ENCODE results near the gene RHOV.
A peak's percentile ranks its signal among the peaks of the same experiment; 100 is the strongest.

The RHOV gene

DNA sequence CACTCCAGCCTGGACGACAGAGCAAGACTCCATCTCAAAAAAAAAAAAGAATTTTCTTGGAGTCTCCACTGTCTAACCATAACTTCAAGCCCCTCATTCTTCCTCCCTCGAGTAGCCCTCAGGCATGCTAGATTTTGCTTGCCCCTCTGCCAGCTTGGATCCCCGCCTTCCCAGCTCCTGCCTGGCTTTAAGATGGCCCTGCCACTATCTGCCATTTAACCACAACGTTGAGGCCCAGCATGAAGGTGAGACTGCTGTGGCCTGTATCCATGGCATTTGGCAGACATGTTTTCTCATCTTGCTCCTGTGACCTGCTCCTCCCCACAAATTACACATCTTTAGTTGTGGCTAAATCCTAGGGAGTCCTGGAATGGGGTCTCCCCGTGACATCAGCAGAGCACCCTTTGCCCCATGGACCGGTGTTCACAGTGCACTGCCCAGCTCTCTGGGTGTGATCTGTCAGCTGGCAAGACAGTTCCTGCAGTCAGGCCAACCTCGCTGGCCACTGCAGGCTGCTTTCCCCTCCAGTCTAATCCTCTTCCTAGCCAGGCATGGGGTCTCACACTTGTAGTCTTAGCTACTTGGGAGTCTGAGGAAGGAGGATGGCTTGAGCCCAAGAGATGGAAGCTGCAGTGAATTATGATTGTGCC is 30.6 kb upstream of the RHOV start:
- no peak for DNase-seq (ENCODE audit: low read depth, low spot score)

DNA sequence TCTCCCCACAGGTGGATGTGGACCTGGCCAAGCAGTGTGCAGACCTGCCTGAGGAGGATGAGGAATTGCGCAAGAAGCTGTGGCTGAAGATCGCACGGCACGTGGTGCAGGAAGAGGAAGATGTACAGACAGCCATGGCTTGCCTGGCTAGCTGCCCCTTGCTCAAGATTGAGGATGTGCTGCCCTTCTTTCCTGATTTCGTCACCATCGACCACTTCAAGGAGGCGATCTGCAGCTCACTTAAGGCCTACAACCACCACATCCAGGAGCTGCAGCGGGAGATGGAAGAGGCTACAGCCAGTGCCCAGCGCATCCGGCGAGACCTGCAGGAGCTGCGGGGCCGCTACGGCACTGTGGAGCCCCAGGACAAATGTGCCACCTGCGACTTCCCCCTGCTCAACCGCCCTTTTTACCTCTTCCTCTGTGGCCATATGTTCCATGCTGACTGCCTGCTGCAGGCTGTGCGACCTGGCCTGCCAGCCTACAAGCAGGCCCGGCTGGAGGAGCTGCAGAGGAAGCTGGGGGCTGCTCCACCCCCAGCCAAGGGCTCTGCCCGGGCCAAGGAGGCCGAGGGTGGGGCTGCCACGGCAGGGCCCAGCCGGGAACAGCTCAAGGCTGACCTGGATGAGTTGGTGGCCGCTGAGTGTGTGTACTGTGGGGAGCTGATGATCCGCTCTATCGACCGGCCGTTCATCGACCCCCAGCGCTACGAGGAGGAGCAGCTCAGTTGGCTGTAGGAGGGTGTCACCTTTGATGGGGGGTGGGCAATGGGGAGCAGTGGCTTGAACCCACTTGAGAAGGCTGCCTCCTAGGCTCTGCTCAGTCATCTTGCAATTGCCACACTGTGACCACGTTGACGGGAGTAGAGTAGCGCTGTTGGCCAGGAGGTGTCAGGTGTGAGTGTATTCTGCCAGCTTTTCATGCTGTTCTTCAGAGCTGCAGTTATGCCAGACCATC is 28.8 kb upstream of the RHOV start:
- no peak for DNase-seq (ENCODE audit: low read depth, low spot score)

DNA sequence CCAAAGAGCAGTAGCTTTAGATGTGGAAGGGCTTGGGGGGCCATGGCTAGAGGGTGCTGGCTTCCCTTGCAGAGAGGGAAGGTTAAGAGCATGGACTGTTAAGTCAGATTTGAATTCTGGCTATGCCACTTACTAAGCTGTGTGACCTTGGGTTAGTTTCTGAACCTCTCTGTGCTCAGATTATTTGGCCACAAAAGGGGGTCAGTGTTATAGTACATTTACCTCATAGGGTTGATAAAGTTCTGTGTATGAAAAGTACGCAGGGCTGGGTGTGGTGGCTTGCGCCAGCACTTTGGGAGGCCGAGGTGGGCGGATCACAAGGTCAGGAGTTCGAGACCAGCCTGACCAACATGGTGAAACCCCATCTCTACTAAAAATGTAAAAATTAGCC is 27.0 kb upstream of the RHOV start:
- no peak for DNase-seq (ENCODE audit: low read depth, low spot score)

DNA sequence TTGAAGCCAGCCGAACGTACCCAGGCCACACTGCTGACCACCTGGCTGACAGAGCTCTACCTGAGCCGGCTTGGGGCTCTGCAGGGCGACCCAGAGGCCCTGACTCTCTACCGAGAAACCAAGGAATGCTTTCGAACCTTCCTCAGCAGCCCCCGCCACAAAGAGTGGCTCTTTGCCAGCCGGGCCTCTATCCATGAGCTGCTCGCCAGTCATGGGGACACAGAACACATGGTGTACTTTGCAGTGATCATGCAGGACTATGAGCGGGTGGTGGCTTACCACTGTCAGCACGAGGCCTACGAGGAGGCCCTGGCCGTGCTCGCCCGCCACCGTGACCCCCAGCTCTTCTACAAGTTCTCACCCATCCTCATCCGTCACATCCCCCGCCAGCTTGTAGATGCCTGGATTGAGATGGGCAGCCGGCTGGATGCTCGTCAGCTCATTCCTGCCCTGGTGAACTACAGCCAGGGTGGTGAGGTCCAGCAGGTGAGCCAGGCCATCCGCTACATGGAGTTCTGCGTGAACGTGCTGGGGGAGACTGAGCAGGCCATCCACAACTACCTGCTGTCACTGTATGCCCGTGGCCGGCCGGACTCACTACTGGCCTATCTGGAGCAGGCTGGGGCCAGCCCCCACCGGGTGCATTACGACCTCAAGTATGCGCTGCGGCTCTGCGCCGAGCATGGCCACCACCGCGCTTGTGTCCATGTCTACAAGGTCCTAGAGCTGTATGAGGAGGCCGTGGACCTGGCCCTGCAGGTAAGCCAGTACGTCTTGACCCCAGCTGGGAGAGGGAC is 26.4 kb upstream of the RHOV start:
- DNase-seq (ENCODE audit: low read depth, low spot score) = no peak

DNA sequence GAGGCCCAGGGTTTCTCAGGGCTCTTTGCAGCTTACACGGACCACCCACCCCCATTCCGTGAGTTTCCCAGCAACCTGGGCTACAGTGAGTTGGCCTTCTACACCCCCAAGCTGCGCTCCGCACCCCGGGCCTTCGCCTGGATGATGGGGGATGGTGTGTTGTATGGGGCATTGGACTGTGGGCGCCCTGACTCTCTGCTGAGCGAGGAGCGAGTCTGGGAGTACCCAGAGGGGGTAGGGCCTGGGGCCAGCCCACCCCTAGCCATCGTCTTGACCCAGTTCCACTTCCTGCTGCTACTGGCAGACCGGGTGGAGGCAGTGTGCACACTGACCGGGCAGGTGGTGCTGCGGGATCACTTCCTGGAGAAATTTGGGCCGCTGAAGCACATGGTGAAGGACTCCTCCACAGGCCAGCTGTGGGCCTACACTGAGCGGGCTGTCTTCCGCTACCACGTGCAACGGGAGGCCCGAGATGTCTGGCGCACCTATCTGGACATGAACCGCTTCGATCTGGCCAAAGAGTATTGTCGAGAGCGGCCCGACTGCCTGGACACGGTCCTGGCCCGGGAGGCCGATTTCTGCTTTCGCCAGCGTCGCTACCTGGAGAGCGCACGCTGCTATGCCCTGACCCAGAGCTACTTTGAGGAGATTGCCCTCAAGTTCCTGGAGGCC is 25.6 kb upstream of the RHOV start:
- no peak for DNase-seq (ENCODE audit: low read depth, low spot score)

DNA sequence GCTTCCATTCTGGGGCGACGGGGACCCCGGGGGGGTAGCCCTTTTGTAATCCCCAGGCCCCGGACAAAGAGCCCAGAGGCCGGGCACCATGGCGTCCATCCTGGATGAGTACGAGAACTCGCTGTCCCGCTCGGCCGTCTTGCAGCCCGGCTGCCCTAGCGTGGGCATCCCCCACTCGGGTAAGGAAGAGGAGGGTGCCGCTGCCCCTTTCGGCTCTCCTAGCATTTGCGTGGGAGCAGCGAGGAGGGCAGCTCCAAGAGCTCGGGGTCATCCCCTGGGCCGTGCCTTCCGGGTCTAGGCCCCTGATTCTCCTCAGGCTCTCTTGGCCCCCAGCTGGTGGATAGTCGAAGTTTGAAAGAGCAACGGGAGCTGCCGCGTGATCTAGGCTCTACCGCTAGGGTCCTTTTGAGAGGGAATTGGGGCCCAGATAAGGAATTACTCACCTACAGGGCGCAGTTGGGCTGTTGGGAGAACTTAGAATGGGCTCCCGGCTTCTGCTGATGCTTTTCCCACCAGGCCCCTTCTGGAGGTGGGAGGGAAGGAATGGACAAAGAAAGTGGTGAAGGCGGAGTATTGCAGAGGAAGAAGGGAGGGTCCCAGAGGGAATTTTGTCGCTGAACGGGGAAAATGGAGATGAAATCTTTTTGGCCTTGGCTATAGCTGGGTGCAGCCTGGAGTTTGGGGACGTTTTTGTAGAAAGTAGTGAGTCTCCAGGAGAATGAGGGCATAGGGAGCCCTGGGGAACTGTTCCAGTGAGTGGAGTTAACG is 20.8 kb upstream of the RHOV start:
- no peak for DNase-seq (ENCODE audit: low read depth, low spot score)

DNA sequence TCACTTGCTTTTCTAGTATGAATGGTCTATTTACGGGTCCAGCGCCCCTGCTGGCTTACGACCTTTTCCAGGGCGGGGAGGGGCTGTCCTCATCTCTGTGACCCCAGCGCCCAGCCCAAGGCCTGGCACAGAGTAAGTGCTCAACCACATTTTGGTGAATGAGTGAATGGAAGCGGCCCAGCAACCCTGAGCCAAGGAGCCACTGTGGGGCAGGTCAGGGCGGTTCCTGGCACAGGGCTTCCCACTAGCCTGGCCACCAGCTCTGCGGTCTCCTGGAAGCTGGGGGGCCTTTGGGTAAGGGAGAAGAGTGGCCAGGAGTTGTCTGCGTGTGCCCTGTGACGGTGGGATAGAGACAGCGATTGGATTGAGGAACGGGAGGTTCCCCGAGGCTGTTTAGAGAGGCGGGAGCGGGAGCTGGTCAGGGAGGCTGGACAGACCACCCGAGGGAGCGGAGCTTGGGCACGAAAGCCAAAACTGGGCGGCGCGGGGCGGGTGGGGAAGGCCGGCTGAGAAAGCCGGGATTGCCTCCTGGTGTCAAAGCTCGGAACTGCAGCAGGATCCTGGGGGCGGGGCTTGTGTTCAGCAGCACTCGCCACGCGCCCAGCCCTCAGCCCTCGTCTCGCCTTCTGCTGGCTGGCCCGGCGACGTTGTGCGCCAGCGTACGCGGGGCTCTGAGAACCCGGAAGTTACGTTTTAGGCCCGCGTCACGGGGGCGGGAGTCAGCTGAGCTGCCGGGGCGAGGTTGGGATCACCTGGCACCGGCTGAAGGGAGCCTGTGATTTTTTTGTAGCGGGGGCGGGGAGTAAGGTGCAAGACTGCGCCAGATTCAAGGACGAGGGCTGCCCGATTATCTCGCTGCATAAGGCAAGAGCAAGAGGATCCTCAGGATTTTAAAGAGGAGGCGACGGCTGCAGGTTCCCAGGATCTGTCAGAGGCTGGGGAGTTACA is 20.0 kb upstream of the RHOV start, which contains the start of gene VPS18:
Gene VPS18 (plus strand): TSS at position 718 of the 948 bp plus-strand sequence. CDS start 319 bp downstream, outside the sequence.
- peak; percentile 94 for DNase-seq (ENCODE audit: low read depth, low spot score)

DNA sequence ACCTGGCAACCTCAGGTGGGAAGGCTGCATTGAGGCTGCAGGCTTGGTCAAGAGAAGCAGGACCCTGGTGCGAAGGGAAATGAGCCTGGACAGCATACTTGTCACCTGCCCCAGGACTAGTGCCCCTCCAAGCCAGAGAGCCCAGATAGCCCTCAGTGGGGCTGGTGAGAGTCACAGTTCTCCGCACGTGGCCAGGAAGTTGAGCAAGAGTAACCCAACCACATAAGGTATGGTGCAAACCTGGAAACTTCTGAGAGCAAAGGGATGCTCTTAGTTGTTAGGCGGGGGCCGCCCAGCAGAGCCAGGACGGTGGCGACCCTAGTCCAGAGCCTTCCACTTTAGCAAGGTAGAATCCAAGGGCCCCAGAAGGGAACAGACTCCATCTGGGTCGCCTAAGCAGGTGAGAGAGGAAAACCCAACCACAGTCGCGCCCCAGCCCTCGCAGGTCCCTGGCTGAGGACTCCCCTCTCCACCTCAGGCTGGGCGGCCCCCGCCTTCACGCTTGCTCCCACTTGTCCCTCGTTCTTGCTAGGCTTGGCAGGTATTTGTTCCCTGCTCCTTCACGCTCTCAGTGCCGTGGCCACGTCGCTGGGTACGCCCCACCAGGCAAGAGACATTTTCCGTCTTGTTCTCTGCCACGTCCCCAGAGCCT is 19.1 kb upstream of the RHOV start:
- no peak for DNase-seq (ENCODE audit: low read depth, low spot score)

DNA sequence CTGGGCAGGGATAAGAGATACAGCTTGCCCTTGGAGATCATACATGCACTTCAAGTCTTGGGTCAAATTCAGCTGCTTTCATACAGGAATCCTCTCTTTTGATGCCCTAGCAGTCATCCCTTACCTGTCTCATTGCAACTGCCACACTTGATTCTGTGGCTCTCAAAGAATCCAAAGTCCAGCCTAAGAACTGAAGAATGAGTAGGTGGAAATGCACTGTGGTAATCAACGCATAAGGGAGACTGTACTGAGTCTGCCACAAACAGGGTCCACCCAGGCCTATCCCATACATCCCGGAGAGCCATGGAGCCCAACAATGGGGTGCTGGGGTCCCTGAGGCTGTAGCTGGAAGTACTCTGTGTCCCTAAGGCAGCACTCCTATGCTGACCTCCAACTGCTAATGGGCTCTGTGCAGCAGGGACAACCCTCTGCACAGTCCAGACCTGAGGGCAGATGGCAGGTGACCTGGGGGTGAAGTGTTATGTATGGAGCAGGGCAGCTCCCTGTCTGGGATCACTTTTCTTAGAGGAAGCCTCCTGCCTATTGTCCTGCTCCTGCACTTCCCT is 18.5 kb upstream of the RHOV start:
- DNase-seq (ENCODE audit: low read depth, low spot score) = no peak

DNA sequence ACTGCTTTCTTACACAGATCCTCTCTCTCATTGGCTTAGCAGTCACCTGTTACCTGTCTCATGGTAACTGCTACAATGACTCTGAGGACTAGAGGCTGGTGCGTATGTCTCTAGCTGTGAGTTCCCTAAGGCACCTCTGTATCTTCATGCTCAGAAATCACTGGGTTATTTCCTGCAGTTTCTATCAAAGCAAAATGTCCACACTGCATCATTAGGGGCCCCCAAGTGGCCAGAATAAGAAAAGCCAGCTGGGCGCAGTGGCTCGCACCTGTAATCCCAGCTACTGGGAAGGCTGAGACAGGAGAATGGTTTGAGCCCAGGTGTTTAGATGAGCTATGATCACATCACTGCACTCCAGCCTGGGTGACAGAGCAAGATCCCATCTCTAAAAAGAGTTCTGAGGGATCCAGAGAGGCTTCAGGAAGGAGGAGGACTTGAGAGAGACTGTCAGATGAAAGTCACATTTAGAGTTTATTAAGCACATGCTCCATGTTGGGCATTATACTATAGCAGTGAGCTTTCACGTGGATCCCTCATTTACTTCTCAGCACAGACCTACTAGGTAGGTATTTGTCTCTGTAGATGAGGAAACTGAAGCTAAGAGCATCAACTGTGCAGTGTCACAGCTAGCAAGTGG is 17.9 kb upstream of the RHOV start:
- no peak for DNase-seq (ENCODE audit: low read depth, low spot score)

DNA sequence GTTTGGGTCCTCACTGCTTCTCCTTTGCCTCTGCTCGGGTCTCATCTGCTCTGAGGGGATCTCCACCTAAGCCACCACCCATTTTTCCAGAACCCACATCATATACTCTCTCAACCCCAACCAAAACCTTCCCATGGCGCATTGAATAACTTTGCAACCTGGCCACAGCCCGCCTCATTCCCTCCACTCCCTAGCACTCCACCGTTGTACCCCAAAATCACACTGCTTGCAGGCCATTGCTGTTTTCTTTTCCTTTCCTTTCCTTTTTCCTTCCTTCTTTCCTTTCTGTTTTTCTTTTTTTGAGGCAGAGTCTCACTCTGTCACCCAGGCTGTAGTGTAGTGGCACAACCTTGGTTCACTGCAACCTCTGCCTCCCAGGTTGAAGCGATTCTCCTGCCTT is 17.1 kb upstream of the RHOV start:
- DNase-seq (ENCODE audit: low read depth, low spot score) = no peak

DNA sequence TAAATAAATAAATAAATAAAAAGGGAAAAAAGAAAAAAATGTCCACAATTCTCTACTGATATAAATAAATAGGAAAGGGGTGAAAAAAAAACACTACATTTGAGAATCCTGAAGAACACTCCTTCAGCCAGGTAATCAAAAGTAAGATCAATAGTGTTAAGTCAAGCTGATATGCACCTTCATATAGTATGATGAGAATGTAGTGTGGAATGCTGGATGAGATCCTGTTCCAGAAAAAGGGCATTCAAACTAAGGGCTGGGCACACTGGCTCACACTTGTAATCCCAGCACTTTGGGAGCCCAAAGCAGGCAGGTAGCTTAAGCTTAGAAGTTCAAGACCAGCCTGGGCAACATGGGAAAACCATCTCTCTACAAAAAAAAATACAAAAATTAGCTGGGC is 15.1 kb upstream of the RHOV start:
- DNase-seq (ENCODE audit: low read depth, low spot score) = no peak

DNA sequence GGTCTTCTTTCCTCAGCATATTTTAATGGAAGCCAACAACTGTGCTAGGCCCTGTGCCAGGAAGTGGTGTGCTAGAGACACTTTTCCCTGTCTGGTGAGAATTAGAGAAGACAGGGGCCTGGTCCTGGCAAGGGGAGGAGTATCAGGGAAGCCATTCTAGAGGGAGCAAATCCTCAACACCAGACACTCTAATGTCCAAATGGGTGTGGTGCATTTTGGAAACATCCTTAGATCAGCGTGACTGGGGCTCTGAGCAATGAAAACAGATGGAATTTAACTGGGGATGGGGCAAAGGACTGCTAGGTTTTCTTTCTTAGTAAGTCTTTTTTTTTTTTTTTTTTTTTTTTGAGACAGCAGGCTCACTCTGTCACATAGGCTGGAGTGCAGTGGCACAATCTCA is 12.6 kb upstream of the RHOV start:
- no peak for DNase-seq (ENCODE audit: low read depth, low spot score)

DNA sequence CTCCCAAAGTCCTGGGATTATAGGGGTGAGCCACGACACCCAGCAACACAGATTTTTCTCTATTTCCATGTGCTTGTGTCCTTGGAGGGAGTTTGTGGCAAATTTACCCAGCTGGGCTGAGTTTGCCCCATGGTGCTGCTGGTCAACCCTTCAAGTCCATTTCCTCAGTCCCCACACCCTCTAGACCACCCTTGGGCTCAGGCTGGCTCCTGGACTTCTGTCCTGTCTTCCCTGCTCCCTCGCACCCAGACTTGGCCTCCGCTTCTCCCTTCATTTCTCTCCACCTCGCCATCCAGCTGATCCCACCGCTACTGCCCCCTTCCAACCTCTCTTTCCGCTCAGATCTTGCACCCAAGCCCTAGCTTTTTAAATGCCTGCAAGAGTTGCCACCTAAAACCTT is 7.3 kb upstream of the RHOV start:
- DNase-seq (ENCODE audit: low read depth, low spot score) = no peak

DNA sequence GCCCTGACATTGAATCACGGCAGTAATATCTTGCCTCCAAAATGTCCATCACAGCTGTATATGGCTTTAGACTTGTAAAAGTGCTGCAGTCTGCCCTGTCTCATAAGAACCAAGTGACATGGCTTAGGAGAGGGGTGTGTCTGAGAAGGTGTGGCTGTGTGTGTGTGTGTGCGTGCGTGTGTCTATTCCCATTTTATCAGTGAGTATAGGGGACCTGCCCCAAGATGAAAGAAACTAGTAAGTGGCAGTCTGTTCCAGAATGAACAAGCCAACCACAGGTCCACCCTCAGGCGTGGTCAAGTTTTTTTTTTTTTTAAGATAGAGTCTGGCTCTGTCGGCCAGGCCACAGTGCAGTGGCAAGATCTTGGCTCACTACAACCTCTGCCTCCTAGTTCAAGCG is 5.6 kb upstream of the RHOV start:
- no peak for DNase-seq (ENCODE audit: low read depth, low spot score)

DNA sequence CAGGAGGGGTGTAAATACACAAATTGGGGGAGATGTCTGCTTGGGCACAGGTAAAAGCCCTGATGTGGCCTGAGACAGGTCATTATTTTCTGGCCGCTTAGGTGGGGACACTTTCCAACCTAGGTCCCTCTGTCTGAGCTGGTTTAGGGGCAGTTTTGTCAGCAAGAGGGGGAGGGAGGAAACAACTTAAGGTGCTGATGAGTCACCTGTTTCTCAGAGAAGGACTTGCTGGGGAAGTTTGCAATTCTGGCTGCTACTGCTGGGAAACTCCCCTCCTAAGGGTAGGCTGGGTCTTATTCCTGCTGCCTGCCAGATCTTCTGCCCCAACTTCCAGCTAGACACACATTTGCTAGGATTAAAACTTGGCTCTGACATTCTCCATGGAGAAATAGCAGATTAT is 4.8 kb upstream of the RHOV start:
- DNase-seq (ENCODE audit: low read depth, low spot score) = no peak

DNA sequence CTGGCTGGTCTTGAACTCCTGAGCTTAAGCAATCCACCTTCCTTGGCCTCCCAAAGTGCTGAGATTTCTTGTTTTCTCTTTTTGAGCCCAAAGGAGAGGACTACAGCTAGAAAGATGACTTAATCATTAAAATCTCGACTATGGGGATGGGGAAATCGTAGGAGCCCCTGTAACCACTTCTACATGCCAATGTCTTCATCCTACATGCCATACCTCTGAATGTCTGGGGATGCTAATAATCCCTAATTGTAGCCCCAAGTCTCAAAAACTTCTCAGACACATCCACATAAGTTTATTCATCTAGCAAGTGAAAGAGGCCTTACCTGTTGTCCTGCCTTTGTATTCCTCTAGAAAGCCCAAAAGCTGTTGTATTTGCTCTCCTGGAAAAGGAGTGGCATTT is 3.7 kb upstream of the RHOV start:
- DNase-seq (ENCODE audit: low read depth, low spot score) = no peak

DNA sequence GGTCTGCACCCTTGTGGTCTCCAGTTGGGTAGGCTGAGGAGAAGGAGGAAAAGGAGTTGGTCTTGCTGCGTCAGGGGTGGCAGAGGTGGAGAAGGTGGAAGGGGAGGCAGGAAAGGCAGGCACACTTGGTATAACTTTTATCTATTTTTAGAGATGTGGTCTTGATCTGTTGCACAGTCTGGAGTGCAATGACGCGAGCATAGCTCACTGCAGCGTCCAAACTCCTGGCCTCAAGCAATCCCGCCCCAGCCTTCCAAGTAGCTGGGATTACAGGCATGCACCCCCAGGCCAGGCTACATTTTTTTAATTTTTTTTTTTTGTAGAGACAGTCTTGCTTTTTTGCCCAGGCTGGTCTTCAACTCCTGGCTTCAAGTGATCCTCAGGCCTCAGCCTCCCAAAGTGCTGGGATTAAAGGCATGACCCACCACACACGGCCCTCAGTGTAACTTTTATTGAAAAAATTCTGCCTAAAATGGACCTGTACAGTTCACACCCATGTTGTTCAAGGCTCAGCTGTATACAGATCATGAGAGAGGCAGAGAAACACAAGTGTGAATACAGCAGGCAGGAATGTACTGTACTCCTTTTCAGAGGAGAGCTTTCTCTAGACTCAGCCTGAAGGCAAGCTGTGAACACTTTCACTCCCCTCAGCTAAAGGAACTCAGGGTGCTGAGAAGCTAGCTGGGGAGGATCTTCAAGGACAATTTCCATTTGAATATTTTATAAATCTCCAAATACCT is 2.1 kb upstream of the RHOV start:
- DNase-seq (ENCODE audit: low read depth, low spot score) = no peak

Measured in activated CD4-positive, CD25-positive, alpha-beta regulatory T cell treated with anti-CD3 and anti-CD28 coated beads, Interleukin-2, amount 50 U/mL, for 16 hours (primary cell).